Activated T-helper 1 cell treated with Interleukin-2 at 50 U/mL for 16 hours (primary cell): Measurements from ENCODE around the gene RGR.
A peak's percentile ranks its signal among the peaks of the same experiment; 100 is the strongest.

Source experiments
- DNase-seq: peaks from one replicate; pipeline ENCODE4 v3.0.0-alpha.2; 2020; ENCODE audit warnings: low read depth

The RGR gene, protein sequence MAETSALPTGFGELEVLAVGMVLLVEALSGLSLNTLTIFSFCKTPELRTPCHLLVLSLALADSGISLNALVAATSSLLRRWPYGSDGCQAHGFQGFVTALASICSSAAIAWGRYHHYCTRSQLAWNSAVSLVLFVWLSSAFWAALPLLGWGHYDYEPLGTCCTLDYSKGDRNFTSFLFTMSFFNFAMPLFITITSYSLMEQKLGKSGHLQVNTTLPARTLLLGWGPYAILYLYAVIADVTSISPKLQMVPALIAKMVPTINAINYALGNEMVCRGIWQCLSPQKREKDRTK

DNA sequence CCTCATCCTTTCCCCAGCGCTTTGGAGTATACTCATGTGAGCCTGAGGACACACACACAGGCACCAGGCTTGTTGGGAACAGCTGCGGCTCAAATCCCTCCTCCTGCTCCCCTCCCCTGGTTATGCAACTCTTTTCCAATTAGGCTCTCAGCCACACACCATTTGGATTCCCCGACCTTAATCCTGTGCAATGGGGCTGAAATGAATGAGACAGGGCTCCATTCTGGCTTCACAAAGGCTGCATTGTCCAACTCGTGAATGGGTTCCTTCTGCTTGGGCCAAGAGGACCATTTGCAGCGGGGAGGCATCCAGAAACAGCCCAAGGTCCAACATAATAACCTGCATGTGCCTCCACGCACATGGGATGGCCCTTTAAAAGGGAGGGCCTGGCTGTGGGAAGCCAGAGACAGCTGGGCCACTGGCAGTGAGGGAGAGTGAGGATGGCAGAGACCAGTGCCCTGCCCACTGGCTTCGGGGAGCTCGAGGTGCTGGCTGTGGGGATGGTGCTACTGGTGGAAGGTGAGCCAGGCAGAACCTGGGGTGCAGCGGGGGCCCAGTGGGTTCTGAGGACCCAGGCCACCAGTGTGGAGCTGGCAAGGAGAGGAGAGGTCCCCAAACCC lies at the start of gene RGR:
Gene RGR (plus strand): TSS at position 403 of the 620 bp plus-strand sequence. CDS start 38 bp downstream, at position 441.
- no peak for DNase-seq

DNA sequence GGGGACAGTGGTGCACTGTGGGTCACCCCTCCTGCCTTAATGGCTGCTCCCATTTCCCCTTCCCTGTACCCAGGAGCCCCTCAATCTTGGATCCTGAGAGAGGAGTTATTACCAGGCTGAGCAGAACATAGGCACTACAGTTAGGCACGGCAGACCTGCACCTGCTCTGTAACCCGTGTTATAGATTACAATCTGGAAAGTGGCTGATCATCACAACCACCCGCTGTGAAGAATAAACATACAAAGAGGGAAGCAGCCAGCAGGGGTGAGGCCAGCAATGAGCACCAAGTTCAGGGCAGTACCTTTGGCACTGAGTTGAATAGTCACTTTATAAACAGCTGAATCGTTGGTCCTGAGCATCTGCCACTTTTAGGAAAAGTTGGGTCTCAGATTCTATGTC lies 48.8 kb upstream of the RGR start:
- DNase-seq = no peak

DNA sequence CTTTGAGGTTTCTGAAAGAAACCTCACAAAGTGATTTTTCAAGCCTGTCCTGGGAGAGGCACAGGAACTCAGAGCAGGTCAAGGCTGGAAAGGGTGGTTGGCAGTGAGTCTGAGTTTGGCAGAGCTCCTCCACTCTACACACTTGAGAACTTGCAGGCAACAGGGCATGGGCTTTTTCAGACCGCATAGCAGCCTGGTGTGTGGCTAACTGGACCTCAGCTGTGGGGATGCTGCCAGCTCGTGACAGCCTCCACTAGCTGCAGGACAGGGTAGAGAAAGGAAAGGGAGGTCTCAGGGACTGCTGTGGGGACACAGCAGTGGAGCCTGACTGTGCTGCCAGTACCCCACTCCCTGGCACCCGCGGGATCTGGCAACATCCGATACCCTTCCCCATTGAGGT lies 47.9 kb upstream of the RGR start:
- DNase-seq = no peak

DNA sequence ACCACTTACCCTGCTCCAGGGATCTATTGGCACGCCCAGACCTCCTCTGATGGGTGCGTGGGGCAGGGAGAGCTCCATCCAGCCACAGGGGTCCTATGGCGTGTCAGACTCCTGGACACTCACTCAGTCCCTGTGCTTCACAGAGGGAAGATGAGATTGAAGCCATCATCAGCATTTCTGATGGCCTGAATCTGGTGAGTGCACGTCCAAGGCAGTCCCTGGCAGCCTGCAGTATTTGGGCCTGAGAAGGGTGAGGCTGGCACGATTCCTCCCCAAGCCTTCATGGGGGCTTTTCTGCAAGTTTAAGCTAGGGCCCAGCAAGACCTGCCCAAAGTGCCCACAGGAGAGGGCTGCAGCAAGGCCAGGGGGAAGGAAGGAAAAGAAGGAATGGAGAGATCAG lies 47.2 kb upstream of the RGR start:
- DNase-seq = no peak

DNA sequence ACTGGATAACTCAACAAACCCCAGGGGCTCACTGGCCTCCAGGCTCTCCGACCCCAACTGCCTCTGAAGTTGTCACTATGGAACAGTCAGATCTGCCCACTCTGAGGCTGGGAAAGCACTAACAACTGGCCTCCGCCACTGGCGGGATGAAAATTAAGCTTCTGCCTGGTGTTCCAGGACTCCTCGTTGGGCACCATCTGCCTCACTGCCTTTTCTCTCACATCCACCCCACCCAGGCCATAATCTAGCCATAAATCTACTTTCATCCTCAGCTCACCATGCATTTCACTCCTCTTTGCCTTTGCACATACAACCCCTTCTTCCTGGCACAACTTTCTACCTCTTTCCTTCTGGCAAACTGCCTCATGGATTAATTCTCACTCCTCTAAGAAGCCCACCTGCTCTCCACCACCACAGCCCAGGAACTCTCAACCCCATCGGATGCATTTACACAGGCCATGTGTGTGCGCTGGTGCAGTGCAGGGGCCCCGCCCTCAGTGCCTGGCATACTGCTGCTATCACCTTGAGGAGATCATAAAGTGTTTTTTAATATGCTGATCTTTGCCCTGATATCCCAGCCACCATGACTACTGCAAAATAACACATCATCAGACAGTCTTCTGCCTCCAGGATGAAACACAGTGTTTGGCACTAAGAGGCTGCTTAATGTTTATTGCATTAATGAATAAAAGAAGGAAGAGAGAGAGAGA lies 46.5 kb upstream of the RGR start:
- no peak for DNase-seq

DNA sequence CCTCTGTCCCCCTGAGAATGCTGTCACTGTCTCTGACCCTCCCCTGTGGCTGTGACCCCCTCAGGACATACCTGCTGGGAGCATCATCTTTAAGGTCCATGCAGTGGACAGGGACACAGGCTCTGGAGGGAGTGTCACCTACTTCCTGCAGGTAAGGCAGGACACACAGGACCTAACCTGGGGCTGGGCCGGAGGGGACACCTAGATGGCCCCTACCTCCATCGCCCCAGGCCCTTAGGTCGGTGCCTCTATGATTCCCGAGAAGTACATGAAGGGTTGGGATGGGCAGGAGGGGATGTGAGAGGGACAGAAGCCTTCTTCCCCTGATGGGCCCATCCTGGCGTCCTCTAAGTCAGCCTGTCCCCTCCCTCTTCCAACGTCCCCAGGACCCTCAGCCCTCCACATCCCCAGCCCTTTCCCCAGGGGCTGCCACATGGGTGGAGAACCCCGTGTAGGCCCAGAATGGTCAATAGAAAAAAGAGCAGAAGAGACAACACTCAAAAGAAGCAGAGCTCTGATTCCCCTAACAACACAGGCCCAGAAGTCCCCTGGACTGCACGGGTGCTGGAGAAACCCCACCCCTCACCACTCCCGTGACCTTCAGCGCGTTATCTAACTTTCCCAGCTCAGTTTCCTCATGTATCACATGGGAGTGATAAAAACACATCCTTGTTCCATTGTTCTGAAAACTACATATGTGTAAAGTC lies 44.2 kb upstream of the RGR start:
- no peak for DNase-seq

DNA sequence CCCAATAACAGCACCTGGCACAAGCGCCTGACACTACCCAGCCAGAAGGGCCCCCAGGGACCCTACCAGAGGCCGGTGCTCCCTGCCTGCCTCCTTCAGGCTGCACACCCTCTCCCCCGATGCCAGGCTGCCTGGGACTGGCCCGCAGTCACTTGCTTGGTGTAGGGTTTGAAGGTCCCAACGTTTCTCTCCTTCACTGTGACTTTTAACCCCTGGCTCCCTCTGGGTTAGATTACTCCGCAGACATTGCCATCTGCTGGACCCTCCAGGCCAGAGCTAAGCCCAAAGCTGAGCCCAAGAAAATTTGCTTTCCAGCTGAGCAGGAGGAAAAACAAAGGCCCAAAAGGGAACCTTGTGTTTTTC lies 43.6 kb upstream of the RGR start:
- DNase-seq = no peak

DNA sequence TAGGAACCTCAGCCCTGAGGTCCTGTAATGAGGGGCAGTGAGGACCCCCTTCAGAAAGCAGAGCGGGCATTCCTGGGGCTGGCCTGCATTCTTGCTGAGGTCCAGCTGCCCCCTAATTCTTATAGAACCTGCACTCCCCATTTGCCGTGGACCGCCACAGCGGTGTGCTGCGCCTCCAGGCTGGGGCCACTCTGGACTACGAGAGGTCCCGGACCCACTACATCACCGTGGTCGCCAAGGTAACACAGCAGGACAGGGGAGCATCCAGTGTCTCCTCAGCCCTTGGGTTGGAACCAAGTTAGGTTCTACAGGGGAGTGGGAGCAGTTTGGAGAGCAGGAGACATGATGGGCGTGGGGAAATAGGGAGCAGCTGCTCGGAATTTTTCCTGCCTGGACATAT lies 43.2 kb upstream of the RGR start:
- DNase-seq = no peak

DNA sequence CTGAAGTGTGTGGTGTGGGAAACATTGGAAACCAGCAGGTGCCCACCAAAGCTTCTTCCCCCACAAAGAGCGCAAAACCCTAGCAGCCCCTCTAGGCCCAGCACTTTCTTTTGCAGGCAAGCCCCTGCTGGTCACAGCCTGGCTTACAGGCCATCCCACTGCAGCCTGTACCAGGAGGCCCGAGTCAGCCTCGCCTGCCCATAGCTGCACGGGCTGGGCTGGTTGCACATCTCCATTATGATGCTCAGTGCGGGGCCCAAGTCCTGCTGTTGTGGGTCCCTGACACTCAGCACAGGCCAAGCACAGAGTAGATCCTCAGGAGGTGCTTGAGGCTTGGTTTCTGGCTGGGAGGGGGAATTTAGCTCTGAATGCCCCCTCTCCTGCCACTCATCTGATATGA lies 42.5 kb upstream of the RGR start:
- DNase-seq = no peak

DNA sequence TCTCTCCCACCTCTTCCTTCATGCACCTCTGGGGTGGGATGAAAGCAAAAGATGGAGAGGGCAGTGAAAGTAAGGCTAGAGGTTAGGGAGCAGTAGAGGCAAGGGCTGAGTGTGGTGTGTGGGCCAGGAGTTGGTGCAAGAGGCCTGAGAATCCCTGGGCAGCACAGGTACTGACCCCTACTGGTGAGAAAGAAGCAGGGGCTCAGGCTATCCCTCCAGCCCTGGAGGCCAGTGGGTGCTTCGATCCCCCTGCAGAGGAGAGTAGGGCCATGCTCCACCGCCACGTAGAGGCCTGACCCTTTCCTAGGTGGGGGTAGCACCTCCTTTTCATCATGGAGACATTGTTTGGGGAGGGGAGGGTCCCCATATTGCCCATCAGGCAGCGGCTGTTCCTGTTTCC lies 40.7 kb upstream of the RGR start:
- no peak for DNase-seq

DNA sequence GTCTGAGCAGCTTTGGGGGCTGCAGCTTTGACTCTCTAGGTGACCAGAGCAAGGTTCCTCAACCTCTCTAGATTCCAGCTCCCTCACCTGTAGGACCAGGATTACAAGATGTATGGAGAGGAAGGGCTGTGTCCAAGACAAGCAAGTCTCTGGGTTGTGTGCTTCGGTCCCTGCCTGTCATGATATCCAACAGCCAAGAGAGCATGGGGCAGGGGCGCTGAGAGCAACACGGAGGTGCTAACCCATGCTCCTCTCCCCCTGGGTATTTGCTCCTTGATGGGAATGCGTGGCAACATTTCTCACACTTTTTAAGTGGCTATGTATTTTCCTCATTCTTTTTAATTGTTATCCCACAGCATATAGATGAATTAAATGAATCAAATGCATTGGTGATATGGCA lies 40.2 kb upstream of the RGR start:
- DNase-seq = no peak

DNA sequence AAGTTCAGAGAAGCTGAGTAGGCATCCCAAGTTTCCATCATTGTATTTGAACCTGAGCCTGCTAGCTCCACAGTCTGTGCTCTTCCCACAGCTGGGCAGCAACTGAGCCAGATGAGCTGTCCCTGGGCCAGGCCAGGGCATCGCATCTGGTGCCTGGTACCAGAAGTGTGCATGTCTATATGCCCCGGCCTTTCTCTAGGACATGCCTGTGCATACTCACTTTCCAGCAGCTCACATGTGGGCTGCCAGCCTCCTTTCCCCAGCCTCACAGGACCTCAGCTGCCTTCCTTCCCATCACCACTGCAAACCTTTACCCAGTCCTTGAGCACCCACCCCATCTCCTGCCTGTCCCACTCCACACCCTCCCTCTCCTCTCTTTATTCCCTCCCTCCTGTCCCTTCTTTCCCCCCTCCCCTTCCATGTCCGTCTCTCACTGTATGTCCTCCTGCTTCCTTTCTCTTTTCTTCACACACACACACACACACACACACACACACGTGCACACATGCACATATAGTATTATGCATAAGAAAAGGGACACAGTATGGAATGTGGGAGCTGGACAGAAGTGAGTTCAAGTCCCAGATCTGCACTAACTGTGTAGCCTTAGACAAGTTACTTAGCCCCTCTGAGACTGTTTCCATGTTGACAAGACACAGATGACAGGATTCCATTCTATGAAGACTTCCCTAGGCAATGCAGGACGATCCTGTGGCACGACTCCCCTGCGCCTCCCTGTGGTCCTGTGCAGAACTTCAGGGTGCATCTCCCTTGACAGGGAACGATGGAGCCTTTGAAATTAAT lies 39.6 kb upstream of the RGR start:
- DNase-seq = peak; percentile 28

DNA sequence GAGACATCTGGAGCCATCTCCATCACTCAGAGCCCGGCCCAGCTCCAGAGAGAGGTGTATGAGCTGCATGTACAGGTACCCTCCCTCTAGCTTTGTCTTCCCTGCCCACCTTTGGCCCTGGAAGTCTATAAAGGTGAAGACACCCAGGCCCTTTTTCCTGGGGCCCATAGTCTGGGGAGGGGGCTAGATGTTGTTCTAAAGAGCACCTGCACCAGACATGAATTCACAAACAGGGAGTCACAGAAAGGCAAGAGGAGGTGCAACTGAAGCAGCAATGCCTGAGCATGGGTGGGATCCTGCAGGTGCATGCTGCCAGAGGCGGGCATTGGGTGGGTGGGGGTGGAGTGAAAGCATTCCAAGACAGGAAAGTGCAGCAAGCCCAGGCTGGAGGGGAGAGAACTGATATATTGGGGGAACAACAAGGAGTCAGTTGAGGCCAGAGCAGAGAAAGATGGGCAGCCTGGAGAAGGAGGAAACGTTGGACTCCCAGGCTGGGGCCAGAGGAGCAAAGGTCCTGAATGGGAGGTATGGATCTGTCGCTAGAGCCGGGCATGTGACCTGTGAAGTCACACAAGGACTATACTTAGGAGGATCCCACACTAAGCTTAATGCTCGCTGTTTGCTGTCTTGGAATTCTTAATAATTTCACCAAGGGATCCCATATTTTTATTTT lies 38.9 kb upstream of the RGR start:
- no peak for DNase-seq

DNA sequence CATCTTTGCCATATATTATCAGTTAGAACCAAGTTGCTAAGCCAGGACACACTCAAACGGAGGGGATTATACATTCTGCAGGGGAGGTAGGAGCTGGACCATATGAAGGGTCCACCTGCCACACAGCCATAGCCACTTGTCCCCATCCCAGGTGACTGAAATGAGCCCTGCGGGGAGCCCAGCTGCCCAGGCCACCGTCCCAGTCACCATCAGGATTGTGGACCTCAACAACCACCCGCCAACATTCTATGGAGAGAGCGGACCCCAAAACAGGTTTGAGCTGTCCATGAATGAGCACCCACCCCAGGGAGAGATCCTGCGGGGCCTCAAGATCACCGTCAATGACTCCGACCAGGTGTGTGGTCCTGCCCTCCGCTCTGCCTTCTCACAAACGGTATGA lies 36.8 kb upstream of the RGR start:
- DNase-seq = no peak

DNA sequence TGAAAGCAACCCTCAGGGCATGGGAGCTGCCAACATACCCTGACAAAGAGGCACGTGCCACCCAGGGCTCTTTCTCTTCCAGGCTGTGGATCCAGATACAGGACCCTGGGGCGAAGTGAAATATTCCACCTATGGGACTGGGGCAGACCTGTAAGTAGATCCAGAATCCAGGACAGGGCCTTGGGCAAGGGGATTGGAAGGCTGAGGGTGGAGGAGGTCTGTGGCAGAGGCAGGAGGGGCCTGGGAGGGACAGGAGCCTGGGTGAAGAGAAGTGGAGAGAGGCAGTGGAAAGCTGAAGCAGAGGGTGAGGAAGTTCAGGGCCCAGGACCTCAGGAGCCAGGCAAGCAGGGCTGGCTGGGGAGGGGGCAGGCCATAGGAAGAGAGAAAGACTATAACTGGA lies 33.3 kb upstream of the RGR start:
- DNase-seq = no peak

DNA sequence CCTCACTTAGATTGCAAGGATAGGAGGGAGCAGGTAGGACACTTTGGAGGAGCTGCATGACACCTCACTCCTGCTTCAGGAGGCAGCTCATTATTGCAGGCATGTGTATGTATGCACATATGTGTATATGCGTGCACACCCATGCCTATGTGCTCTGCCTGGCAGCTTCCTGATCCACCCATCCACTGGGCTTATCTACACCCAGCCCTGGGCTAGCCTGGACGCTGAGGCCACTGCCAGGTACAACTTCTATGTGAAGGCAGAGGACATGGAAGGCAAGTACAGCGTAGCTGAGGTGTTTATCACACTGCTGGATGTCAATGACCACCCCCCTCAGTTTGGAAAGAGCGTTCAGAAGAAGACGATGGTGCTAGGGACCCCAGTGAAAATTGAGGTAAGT lies 32.8 kb upstream of the RGR start:
- no peak for DNase-seq

DNA sequence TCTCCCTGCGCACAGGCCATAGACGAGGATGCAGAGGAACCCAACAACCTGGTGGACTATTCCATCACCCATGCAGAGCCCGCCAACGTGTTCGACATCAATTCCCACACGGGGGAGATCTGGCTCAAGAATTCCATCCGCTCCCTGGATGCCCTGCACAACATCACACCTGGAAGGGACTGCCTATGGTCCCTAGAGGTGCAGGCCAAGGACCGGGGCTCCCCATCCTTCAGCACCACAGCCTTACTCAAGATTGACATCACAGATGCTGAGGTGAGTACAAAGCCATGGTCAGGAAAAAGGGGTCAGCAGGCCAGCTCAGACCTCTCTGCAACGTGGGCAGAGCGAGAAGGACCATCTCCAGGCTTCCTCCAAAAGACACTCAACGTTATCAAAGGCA lies 31.8 kb upstream of the RGR start:
- no peak for DNase-seq

DNA sequence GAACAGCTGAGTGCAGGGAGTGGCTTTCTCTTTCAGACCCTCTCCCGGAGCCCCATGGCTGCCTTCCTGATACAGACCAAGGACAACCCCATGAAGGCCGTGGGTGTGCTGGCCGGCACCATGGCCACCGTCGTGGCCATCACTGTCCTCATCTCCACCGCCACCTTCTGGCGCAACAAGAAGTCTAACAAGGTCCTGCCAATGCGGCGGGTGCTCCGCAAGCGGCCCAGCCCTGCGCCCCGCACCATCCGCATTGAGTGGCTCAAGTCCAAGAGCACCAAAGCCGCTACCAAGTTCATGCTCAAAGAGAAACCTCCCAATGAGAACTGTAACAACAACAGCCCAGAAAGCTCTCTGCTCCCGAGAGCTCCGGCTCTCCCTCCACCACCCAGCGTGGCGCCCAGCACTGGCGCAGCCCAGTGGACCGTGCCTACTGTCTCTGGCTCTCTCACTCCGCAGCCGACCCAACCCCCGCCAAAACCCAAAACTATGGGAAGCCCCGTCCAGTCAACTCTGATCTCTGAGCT lies 30.7 kb upstream of the RGR start:
- no peak for DNase-seq

DNA sequence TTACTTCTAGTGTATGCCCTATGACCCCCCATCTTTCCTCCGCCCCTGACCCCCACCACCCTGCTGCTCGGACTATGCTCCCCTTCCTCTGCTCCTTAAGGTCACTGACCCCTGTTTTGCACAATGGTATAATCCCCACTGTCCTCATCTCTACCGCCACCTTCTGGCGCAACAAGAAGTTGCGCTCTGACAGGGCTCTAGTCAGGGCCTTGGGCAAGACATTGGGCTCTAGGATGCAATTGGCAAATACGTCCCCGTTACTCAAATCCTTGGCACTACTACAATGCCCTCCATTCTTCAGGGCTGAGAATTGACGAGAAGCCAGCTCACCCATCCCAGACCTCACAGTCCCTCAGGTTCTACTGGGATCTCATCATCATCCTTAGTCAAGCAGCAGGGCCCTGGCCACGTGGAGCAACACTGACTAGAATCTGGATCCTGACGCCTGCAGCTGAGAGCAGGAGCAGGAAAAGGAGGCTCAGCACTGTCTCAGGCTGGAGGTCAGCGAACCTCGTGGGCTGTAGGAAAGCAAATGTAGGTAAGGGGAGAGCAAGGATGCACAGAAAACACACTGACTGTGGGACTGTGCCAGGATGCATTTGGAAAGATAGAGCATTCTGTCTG lies 30.1 kb upstream of the RGR start:
- no peak for DNase-seq

DNA sequence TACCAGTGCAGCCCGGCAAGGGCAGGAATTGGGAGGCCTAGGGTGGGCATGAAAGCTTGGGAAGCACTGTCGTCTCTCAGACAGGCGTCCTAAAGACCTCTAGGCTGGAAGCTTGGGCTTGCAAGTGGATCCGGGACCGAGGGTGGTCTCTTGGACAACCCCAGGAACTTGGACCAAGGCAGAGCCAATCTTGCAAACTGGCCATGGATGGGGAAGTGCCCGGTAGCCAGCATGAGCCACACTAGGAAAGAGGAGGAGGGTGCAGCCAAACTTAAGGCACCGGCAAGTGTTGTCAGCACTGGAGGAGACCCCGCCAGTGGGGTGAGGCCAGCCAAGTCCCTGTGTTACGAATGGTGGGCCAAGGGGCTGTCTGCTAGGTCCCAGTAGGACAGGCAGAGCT lies 28.0 kb upstream of the RGR start:
- DNase-seq = no peak

DNA sequence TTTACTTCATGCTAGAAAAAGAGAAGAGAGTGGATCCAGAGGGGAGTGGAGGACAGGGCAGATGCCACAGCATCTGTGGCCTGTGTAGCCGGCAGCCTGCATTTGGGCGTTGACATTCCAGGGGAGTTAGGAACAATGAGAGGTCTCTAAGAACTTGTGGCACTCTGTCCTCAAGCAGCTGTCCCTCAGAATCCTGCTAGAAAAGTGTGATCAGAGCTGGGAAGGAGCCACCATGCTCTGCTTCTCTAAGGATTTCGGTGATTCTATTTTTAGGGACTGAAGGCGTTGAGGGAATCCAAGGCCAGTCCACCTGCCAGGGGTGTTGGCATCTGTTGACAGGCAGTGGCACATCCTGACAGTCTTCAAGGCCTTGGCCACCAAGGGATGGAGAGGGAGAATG lies 27.1 kb upstream of the RGR start:
- DNase-seq = no peak
